HG02678 (cell line): Measurements from ENCODE around the gene CGB1.
A peak's percentile ranks its signal among the peaks of the same experiment; 100 is the strongest.

Experiments used
- ATAC-seq: cut with Tn5 transposase; IDR thresholded peaks from one replicate; pipeline ENCODE4 v1.9.1; 2021; ENCODE audit warnings: mild to moderate bottlenecking, moderate library complexity; ENCODE audit not compliant: unreplicated experiment

Gene CGB1

GRCh38 chr19:48999481-49000325, 37.0 kb downstream of the CGB1 start:
- no peak for ATAC-seq

GRCh38 chr19:48997972-48998371, 38.7 kb downstream of the CGB1 start:
- ATAC-seq, result no peak

GRCh38 chr19:48994035-48994386, 42.7 kb downstream of the CGB1 start:
- no peak for ATAC-seq

GRCh38 chr19:48993175-48994034, 43.3 kb downstream of the CGB1 start, which contains the start of the genes GYS1 and RUVBL2:
Gene GYS1, minus strand, starts transcription at chr19:48993309. Its CDS starts 197 bp downstream, at chr19:48993112.
Gene RUVBL2, plus strand, starts transcription at chr19:48993887. Its CDS starts 25 bp downstream, at chr19:48993912.
- peak; percentile 88 for ATAC-seq

GRCh38 chr19:48992581-48993174, 44.0 kb downstream of the CGB1 start:
- ATAC-seq, result no peak

- no peak for ATAC-seq
Observed at GRCh38 chr19:48991873-48992580, 44.7 kb downstream of the CGB1 start.

GRCh38 chr19:48991011-48991609, 45.6 kb downstream of the CGB1 start:
- ATAC-seq, result no peak

GRCh38 chr19:48990400-48990799, 46.3 kb downstream of the CGB1 start:
- ATAC-seq, result no peak

- no peak for ATAC-seq
Observed at GRCh38 chr19:48989701-48990291, 46.9 kb downstream of the CGB1 start.

GRCh38 chr19:48988860-48989259, 47.8 kb downstream of the CGB1 start:
- no peak for ATAC-seq

GRCh38 chr19:48988286-48988685, 48.4 kb downstream of the CGB1 start:
- ATAC-seq, result no peak

GRCh38 chr19:48987323-48987722, 49.4 kb downstream of the CGB1 start:
- no peak for ATAC-seq

GRCh38 chr19:48986211-48986610, 50.5 kb downstream of the CGB1 start:
- no peak for ATAC-seq

GRCh38 chr19:48985711-48986110, 51.0 kb downstream of the CGB1 start:
- no peak for ATAC-seq
